Measurements from ENCODE around the gene C16orf96.

The C16orf96 gene

GRCh38 chr16:4525634-4526277 is 30.4 kb upstream of the C16orf96 start:
- no peak for DNase-seq (ENCODE audit: low spot score)

GRCh38 chr16:4529085-4530060 is 26.8 kb upstream of the C16orf96 start:
- DNase-seq (ENCODE audit: low spot score): no peak

DNA sequence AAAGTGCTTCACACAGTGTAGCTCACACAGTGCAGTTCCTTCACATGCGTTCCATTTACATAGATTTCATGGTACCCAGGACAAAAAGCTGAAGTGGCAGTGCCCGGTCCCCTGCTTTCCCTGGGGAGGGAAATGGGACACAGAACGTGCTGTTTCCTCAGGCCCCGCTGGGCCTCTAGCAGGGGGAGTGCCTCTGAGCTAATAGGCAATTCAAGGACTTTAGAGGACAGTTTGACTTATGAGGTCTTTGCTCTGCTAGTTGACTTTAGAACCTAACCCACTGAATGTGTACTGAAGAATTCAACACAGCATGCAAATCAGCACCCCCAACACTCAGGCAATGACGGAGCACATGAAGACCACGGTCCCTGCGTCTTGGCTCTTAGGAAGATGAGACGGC is 24.3 kb upstream of the C16orf96 start:
- DNase-seq (ENCODE audit: low spot score): no peak

GRCh38 chr16:4532238-4532637 is 23.9 kb upstream of the C16orf96 start:
- DNase-seq (ENCODE audit: low spot score): no peak

DNA sequence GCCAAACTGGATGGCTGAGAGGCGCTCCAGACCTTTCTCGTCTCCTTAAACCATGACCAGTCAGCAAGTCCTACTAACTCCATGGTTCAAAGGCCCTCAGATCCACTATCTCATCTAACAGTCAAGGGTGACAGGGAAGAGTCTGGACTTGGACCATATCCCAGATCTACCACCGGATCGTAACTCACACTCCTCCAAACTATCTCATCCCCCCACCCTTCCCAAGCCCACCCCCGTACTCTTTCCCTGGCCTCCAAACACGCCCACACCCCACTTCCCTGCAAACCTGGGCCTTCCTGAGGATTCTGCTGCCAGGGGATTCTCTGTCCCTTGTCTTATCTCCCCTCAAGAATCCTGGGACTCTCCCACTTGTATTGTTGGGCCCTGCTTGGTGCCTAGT is 22.6 kb upstream of the C16orf96 start:
- no peak for DNase-seq (ENCODE audit: low spot score)

GRCh38 chr16:4534151-4534790 is 21.9 kb upstream of the C16orf96 start:
- DNase-seq (ENCODE audit: low spot score): no peak

DNA sequence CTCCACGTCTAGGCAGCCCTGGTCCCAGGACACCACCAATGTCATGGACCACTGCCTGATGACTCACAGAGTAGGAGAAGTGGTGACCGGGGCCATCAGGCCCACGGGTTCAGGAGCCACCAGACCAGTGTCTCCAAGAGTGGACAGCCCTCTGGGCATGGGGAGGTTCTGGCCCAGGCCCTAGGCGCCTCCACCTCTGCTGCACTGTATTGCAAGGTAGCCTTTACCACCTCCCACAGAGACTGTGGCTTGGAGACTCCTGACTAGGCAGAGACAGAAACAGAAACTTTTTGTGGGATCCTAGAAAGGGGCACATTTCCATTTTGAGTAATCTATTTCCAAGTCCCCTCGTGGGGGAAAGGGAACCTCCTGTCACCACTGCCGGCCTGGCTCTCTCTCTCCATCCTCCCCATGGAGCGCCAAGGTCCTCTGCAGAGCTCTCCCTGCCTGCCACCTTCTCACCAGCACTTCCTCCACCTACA is 20.5 kb upstream of the C16orf96 start:
- DNase-seq (ENCODE audit: low spot score): no peak

DNA sequence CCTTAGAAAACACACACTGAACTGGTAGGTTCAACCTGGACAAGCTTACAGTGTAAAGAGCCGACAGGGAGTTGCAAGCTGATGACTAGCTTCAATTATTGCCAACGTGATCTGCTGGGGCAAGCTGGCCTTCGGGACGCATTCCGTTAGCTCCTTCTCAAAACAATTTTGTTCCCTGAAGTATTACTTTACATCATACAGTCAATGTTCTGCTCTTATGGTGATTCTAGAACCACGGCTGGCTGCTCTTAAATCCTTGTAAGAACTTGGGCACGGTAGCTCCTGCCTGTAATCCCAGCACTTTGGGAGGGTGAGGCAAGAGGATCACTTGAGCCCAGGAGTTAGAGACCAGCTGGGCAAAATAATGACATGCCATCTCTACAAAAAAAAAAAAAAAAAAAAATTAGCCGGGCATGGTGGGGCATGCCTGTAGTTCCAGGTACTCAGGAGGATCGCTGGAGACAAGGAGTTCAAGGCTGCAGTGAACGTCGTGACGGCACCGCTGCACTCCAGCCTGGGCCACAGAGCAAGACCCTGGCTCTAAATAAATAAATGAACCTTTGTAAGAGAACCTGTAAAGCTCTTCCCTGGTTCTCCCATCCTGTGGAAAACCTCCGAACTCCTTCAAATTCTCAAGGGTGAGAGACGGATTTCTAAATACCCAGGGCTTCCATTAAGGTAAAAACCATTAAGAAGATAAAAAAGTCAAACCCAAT is 19.6 kb upstream of the C16orf96 start:
- DNase-seq (ENCODE audit: low spot score): no peak

DNA sequence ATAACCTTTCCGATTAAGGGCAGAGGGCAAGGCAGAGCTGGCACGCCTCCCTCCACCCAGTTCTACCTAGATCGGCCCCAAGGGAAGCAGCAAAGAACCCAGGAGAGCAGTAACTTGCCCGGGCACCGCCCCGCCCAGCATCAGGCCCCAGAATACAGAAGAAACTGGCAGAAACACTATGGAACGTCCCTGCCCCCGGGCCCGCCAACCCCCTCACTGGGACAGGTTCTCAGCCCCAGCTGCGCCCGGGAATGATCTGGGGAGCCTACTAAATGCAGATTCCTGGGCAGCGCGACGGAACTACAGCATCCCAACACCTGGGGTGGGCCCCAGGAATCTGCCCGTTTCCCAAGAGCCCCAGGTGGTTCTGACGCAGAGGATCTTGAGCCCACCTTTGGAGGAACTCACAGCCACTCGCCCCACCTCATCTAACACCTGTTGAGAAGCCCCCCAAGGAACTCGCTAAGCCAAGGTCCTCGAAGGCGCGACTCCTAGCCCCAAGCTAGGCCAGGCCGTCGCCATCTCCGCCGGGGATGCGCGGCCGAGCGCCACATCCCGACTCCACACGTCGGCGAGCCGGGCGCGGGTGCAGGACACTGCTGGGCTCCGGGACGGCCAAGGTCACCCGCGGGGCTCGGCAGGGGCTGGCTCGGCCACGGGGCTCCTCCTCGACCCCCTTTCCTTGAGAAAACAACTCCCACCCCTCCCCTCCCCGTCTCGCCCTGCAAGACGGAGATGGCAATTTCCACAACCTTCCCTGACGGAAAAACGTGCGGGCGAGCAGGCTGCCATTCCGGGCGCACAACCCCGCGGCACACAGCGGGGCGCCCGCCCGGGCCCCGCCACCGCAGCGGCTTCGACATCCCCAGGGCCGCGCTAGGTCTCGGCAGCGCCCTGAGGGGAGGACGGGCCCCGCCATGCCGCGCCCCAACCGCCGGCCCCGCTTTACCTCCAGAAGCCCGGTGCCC is 18.5 kb upstream of the C16orf96 start:
- peak; percentile 42 for DNase-seq (ENCODE audit: low spot score)

GRCh38 chr16:4538350-4539235 is 17.5 kb upstream of the C16orf96 start, which contains the start of gene CDIP1:
TSS of gene CDIP1 (minus strand) at chr16:4538773. CDS start at chr16:4514130, 24,643 bp downstream.
- peak; percentile 93 for DNase-seq (ENCODE audit: low spot score)

DNA sequence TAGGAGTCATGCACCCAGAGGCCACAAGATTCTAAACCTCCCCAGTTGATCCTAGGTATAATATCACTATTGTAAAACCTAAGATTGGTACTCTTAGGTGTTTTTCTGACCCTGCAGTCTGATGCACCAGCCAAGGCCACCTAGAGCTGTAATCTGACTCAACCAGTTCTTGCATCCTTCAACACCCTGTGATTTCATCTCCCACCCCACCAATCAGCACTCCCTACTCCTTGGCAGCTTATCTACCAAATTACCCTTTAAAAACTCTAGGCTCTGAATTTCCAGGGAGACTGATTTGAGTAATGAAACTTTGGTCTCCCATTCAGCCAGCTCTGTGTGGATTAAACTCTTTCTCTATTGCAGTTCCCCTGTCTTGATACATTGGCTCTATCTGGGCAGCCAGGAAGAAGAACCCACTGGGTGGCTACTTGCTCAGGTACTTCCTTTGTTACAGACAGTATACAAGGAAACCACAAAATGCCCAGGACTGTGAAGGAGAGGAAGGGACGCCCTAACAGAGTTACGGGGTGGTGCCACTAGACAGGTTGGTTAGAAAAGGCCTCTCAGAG is 16.3 kb upstream of the C16orf96 start:
- no peak for DNase-seq (ENCODE audit: low spot score)

GRCh38 chr16:4544473-4544872 is 11.7 kb upstream of the C16orf96 start:
- DNase-seq (ENCODE audit: low spot score): no peak

DNA sequence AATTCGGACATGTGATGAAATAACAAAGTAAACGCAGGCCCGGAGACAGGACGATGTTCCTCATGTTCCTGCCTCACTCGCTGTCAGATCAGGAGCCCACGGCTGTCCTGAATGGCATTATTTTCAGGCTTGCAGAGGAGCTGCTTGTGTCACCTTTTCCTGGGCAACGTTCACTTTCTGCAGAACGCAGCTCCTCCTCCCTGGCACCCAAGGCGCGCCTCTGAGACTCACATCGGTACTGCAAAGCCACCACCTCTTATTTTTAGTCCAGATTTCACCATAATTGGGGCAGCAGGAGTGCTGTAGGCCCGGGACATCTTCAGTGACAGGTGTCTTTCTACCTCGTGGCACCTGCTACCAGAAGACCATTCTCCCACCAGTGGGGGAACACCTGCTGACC is 8.0 kb upstream of the C16orf96 start:
- DNase-seq (ENCODE audit: low spot score): no peak

GRCh38 chr16:4550591-4550990 is 5.5 kb upstream of the C16orf96 start:
- no peak for DNase-seq (ENCODE audit: low spot score)

DNA sequence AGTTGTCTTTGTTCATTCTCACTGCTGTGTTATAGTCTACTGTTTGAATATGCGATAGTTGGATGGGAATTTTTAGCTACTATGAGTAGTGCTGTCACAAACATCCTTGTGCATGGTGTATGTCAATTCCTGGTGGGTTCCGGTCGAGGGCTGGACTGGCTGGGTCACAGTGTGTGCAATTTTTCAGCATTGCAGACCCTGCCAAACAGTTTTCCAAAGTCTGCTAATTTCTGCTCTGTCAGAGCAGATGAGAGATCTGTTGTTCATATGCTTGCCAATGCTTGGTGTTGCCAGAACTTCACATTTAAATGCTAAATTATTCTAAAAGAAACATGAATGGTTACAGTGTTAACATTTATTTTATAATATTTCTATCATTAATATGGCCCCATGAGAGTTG is 3.6 kb upstream of the C16orf96 start:
- DNase-seq (ENCODE audit: low spot score): no peak

GRCh38 chr16:4556580-4556979 is 440 bp downstream of the C16orf96 start:
- DNase-seq (ENCODE audit: low spot score): no peak

DNA sequence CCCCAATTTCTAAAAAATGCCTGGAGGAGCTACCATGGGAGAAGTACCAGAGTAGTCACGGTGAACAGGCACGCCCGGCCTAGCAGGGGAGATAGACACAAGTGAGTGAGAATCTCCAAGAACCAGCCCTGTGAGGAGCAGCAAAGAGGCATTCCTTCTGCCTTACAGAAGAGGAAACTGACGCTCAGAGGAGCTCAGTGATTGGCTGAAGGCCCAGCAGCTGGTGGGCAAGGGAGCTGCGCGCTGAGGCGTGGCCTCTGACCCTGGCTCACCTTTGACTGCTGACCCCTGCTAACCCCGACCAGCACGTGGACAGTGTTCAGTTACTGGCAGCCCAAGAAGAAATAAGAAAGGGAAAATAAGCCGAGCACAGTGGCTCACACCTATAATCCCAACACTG is 1.8 kb downstream of the C16orf96 start:
- no peak for DNase-seq (ENCODE audit: low spot score)

- DNase-seq (ENCODE audit: low spot score): no peak
Observed at GRCh38 chr16:4561596-4561995, 5.5 kb downstream of the C16orf96 start.

DNA sequence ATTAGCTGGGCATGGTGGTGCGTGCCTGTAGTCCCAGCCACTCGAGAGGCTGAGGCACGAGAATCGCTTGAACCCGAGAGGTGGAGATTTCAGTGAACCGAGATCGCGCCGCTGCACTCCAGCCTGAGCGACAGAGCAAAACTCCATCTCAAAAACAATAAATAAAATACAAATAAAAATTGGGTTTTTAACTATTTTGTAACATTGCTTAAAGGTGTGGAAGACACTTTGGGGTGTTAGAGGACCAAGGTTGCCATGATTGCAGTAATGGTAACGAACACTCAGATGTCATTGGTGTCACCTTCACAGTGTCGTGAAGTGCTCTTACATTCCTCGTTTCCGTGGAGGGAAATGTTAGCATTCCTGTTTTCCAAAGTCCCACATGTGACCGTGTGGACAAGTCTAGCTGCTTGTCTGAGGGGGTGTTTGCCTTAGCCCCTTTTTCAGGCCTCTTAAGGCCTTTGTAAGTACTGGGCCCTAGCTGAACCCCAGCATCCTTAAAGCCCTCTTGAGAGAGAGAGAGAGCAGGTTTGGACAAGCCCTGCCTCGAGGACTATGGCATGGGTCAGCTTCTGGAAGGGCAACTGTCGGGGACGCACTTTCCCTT is 8.6 kb downstream of the C16orf96 start:
- no peak for DNase-seq (ENCODE audit: low spot score)
